Lower leg skin (tissue), 4 donors: ENCODE data around the gene DRGX. TPM values are rescaled to one million over a fixed set of nuclear protein-coding genes. Genes with fewer than 3 reads are reported as not detected.
A peak's percentile ranks its signal among the peaks of the same experiment; 100 is the strongest.

Experiments used
- DNase-seq, 2 donors: peaks; one replicate each; pipeline ENCODE4 v3.0.0-alpha.2; 2019; ENCODE audit warnings: low spot score in 2 of 2
- H3K4me3 ChIP-seq: fragments of 200-600 bp; sonication (generic); 2 replicates; pipeline ENCODE4 v1.5.1; 2017; ENCODE audit warnings: mild to moderate bottlenecking, low read depth; ENCODE audit not compliant: poor library complexity, severe bottlenecking
- CTCF ChIP-seq, 3 donors: fragments of 450-650 bp; IDR thresholded peaks; one replicate each; pipeline ENCODE4 v1.5.1; 2016; ENCODE audit warnings: antibody characterized with exemption in 3 of 3, mild to moderate bottlenecking in 3 of 3, moderate library complexity in 2 of 3
- POLR2A ChIP-seq, 2 donors: fragments of 450-650 bp; IDR thresholded peaks; one replicate each; pipeline ENCODE4 v1.6.1; 2016 to 2017; ENCODE audit warnings: antibody characterized with exemption in 2 of 2, mild to moderate bottlenecking in 1 of 2, moderate library complexity in 1 of 2
- WGBS, 2 donors: methylation state at CpG; one replicate each; pipeline ENCODE4 v1.1.5; 2018; 5-methylcytosine and 5-hydroxymethylcytosine counted together
- intact Hi-C: fragments of 100-400 bp; cut with DNase I; formaldehyde crosslinking; loops from one replicate; pipeline ENCODE4 v1.15.0; 2023; ENCODE audit warnings: low total_unique reads
- total RNA-seq, 4 donors: library from RNA; depleted of rRNA; stranded (reverse); fragments of >200 nt; gene quantifications; one replicate each; pipeline ENCODE4 v1.1.0, GENCODE V29; 2016

The DRGX gene
- total RNA-seq, 4 donors from 2014 or later: not detected

- WGBS, 2 donors: 78 to 80% methylated on average over 8 of the region's 8 CpGs
- intact Hi-C loops: no loop called here
- H3K4me3 ChIP-seq: no peak overlapping the region
- peak; percentile 10 to 34 for DNase-seq
- TF ChIP-seq CTCF (IDR thresholded peaks at IDR 0.05) (no peak), POLR2A (IDR thresholded peaks at IDR 0.05) (no peak)
Measured at GRCh38 chr10:49363309-49364031, 32.4 kb downstream of the DRGX start.

GRCh38 chr10:49362596-49363260 is 33.2 kb downstream of the DRGX start:
- intact Hi-C loops: no loop called here
- 74 to 83% methylated on average over 10 of the region's 10 CpGs for WGBS, 2 donors
- H3K4me3 ChIP-seq: no peak overlapping the region
- TF ChIP-seq POLR2A (IDR thresholded peaks at IDR 0.05) (no peak), CTCF (IDR thresholded peaks at IDR 0.05) (no peak)
- peak in 1 of 2 donors; percentile 54 for DNase-seq

- 63 to 71% methylated on average over 11 of the region's 11 CpGs for WGBS, 2 donors
- intact Hi-C loops: no loop called here
- TF ChIP-seq CTCF (IDR thresholded peaks at IDR 0.05): no peak
- TF ChIP-seq POLR2A (IDR thresholded peaks at IDR 0.05): no peak
- peak; percentile 9 to 78 for DNase-seq
- H3K4me3 ChIP-seq: no peak overlapping the region
Measured at GRCh38 chr10:49361735-49362568, 33.9 kb downstream of the DRGX start.

GRCh38 chr10:49361178-49361554 is 34.7 kb downstream of the DRGX start:
- no peak overlapping the region for H3K4me3 ChIP-seq
- TF ChIP-seq CTCF (IDR thresholded peaks at IDR 0.05) (no peak), POLR2A (IDR thresholded peaks at IDR 0.05) (no peak)
- peak in 1 of 2 donors; percentile 66 for DNase-seq
- intact Hi-C loops: no loop called here
- whole genome bisulfite sequencing, 2 donors: 57 to 64% methylated on average over 5 to 7 of the region's 8 CpGs

GRCh38 chr10:49360271-49361177 is 35.4 kb downstream of the DRGX start:
- intact Hi-C loops: no loop called here
- no peak overlapping the region for H3K4me3 ChIP-seq
- WGBS, 2 donors: 63% methylated on average over 13 to 15 of the region's 15 CpGs
- TF ChIP-seq CTCF (IDR thresholded peaks at IDR 0.05): no peak
- TF ChIP-seq POLR2A (IDR thresholded peaks at IDR 0.05): no peak
- peak in 1 of 2 donors; percentile 81 for DNase-seq
